GM19239 (cell line): ENCODE measurements around the gene SOX13.
A peak's percentile ranks its signal among the peaks of the same experiment; 100 is the strongest.

ENCODE experiments used
- DNase-seq: peaks from one replicate; pipeline ENCODE4 v3.0.0; 2011; ENCODE audit warnings: low spot score; ENCODE audit not compliant: insufficient read length
- FAIRE-seq: peaks from 2 replicates; lab custom pipeline; 2011; peaks lifted over from hg19 to GRCh38; lab: Jason Lieb, UNC

Gene SOX13

DNA sequence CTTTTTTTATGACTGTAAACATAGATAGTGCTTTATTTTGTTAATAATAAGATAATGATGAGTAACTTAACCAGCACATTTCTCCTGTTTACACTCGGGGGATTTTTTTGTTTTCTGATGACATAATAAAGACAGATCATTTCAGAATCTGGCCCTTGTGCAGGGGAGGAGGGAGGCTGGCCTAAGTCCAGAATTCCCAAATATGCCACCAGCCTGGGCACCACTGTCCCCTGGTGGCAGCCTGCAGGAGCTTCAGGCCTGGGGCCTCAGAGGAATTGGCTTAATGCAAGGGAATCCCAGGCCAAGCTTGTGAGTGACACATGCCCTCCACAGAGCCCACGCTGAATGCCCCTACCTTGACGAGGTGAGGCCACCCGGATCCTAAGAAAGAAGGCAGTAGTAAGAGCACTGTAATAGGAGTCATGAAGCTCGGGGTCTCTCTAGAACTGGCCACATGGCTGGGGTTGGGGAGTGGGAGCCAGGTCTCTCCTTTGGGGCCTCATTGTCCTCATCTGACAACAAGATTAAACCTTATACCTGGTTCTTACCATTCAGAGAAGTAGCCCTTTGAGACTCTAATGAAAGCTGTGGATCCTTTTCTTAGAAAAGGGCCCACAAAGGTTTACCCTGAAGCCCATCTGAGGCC lies 54.8 kb downstream of the SOX13 start:
- DNase-seq (no peak), FAIRE-seq (no peak)

DNA sequence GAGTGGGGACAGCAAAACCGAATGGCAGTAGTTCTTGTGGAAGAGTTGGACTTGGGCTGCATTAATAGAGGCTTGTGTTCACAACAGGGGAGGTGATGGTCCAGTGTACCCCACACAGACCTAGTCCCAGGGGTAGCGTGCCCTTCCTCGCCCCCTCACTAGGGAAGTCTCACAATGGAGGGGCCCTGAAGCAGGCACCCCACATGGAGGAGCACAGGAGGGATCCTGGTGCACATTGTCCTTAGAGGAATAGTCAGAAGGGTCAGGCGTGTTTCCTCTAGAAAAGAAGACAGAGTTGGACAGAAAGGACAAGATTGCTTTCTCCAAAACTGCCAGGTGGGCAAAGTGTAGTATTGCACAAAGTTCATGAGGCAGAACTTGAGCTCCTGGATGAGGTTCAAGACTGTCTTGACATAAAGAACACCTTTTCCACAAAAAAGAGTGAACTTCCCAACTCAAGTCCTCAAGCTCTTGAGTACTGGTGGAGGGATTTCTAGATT lies 55.6 kb downstream of the SOX13 start:
- DNase-seq (no peak), FAIRE-seq (no peak)

DNA sequence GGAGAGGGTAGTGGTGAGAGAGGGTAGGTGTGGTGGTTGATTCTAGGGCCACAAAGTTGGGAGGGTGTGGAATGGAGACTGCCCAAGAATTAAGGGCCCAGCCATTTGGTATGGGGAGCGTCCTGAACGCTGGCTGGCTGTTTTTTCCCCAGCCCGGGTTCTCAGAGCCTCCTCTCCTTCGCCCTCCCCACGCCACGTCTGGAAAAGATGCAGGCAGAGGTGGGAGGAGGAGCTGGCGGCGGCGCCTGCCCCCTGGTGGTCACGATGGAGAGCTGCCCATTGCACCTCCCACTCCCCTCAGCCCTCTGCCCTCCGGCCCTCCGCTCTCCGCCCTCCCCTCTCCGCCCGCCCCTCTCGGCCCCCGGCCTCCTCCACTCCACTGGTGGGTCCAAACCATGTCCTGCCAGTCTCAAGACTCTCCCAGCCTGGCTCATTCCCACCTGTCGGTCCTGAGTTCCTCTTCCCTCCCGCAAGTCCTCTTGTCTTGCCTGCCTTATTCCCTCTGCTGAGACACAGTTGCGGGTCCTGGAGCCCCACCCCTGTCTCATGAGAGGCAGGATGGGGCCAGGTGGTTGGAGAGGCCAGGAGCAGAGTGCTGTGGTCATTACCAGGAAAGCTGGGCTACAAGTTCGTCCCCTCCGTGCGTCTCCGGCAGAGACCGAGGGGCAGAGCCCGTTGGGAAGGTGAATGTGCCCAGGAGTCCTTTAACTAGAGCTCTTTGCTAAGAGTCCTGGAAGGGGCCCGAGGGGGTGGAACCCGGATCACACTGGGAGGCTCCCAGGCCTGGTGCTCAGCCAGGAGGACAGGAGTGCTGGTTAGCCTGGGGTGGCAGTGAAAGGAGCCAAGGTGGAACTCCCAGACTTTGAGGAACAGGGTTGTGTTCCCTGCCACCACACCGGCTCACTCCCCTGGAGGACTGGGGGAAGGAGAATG lies 56.3 kb downstream of the SOX13 start:
- FAIRE-seq (peak; percentile 26), DNase-seq (peak; percentile 93)

DNA sequence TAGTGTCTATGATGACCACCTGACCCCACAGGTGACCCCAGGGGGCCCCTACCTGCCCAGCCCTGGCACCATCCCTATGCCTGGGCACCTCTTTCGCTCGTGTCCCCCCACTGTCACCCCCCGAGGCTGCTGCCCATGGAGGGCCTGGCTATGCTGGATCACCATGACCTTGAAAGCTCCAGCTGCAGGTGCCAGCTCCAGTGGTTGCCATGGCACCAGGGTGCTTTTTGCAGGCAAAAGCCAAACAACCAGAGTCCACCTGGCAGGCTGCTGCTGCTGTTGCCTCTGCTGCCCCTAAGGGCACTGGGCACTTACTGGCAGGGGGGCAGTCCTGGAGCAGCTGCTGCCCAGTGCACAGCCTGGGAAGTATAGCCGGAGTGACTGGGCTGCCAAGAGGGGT lies 57.3 kb downstream of the SOX13 start:
- DNase-seq (no peak), FAIRE-seq (no peak)

DNA sequence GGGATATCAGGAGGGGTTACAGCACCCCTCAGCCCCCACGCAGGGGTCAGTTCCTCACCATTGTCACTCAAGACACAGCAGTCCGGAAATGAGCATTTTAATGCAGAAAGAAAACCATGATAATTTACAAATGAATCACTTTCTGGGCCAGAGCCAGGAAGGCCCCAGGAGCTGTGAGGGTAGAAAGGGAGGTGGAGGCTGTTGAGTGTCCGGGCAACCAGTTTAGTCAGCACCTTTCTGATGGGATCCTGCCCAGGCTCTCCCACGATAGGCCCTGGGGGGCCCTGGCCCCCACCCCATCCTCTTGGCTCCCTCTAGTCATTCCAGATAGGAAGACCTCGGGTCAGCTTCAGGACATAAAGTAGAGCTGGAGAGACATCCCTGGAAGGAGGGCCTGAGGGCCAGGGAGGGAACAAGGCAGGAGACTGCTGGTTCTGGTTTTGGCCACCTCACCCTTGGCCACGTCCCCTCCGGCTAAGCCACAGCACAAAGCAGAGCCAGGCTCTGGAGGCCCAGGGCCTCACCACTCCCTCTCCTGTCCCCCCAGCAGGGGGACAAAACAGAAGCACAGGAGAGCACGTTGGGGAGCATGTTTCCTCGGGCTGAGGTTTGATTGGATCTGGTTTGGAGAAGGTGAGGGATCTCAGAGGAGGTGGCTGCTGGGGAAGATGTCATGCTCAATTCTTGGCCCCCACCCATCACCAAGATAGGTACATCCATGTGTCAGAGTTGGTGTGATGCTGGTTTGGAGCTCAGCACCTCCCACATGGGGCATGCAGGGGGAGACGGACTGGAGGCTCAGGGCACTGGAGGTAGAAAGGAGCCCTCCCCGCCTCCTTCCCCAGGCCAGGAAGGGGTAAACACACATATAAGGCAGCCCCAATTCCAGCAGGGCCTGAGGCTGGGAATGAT lies 58.3 kb downstream of the SOX13 start:
- DNase-seq (no peak), FAIRE-seq (no peak)

DNA sequence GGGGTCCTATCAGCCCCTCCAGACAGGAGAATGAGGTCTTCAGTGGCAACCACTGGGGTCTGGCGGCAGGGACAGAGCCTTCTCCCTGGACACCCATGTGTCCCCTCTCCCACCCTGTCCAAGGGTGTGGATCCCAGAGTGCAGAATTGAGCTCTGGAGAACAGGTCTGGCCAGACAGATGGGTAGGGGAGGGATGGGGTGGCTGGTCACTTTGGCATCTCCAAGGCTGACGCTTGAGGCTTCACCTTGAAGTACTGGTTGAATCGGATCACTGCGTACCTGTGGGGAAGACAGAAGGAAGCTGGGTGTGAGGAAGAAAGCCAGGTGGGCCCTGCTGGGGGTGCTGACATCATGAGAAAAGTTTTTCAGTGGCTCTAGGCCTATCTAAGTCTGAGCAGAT lies 59.1 kb downstream of the SOX13 start:
- no peak for FAIRE-seq

DNA sequence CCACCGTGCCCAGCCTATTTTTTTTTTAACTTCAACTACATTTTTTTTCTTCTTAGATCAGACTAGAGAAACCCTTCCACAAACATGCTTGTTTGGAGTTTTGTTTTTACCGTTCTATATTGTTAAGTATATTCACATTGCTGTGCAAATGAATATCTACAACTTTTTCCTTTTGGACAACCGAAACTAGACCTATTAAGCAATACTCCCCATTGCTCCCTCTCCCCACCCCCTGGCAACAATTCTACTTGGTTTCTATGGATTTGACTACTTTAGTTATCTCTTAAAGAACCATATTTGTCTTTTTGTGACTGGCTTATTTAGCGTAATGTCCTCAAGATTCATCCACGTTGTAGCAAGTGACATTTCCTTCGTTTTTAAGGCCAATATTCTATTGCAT lies 59.8 kb downstream of the SOX13 start:
- DNase-seq, result no peak
- no peak for FAIRE-seq

More for the DNA sequence above, 59.1 kb downstream of the SOX13 start:
- no peak for DNase-seq

DNA sequence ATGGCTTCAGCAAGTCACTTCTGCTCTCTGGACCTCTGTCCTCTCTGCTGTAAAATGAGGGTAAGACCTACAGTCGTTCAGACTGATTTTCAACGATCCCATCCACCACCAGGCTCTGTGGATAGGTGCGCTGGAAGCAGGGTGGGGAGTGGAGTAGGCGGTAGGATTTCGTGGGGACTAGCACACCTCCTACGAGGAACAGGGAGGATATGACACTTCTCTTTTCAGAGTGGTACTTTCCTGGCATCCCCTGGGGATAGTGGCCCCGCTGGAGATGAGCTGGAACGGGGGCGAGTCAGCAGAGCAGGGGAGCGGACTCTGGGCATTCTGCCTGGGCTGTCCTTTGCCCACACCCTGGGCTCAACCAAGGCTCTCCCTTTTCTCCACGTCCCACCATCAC lies 61.2 kb downstream of the SOX13 start:
- DNase-seq (no peak), FAIRE-seq (no peak)

DNA sequence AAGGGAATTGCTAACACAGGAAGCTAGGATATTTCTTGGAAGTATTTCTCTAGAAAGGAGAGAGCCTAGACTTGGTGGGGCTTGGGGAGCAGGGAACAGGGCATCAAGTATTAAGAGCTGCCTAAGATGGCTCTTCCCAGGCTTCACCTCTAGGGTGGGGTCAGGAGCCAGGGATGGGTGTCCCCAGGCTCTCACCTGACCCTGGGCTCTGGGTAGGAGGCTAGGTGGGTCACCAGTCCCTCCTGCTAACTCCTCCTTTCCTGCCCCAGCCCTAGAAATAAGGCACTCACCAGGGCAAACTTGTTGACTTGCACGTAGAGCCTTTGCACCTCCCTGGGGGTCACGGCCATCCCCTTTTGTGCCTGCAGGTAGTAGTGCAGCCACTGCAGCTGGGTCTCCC lies 63.9 kb downstream of the SOX13 start:
- no peak for DNase-seq
- no peak for FAIRE-seq

DNA sequence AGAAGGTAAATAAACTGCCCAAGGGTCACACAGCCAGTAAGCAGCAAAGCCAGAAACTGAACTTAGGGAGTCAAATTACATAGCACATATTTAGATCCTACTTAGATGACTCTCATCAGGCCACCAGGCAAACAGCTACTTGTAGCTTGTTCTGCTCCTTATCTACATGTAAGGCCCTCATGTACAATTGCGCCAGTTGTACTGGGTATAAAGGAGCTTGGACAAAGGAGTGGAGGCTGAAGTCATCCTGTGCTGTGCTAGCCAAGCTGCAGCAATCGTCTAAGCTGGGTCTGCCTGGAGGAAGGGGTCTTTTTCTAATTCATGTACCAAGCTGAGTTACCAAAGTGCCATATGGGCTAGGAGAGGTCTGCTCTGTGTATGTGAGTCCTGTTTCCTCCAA lies 66.2 kb downstream of the SOX13 start:
- DNase-seq (no peak), FAIRE-seq (no peak)

DNA sequence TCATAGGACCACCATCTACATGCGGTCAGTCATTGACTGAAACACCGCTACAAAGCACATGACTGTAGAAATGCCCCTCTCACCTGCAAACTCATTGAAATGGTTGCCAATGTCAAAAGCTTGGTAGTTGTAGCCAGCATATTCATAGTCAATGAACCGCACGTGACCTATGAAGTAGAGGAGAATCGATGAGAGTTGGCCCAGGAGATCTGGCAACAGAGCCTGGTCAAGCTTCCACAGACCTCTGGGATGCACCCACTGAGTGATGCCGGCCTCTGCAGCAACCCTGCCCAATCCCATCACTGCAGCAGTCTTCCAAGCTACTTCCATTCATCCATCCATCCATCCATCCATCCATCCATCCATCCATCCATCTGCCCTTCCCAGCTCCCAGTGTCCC lies 67.0 kb downstream of the SOX13 start:
- FAIRE-seq (no peak), DNase-seq (no peak)

DNA sequence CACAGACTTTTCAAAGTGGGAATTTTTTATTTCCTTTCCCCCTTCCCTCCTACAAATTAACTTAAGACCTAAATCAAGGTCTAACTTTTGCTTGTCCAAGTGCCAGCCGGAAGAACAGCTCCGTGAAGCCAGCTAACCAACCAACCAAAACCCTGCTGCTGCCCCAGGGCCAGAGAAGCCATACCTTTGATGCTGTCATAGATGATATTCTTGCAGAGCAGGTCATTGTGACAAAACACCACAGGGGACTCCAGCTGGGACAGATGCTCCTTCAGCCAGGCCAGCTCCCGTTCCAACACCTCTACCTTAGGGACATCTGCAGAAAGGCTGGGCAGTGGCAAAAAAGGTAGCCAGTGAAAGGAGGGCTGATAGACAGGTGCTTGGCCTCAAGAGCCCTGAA lies 68.2 kb downstream of the SOX13 start:
- DNase-seq (no peak), FAIRE-seq (no peak)

DNA sequence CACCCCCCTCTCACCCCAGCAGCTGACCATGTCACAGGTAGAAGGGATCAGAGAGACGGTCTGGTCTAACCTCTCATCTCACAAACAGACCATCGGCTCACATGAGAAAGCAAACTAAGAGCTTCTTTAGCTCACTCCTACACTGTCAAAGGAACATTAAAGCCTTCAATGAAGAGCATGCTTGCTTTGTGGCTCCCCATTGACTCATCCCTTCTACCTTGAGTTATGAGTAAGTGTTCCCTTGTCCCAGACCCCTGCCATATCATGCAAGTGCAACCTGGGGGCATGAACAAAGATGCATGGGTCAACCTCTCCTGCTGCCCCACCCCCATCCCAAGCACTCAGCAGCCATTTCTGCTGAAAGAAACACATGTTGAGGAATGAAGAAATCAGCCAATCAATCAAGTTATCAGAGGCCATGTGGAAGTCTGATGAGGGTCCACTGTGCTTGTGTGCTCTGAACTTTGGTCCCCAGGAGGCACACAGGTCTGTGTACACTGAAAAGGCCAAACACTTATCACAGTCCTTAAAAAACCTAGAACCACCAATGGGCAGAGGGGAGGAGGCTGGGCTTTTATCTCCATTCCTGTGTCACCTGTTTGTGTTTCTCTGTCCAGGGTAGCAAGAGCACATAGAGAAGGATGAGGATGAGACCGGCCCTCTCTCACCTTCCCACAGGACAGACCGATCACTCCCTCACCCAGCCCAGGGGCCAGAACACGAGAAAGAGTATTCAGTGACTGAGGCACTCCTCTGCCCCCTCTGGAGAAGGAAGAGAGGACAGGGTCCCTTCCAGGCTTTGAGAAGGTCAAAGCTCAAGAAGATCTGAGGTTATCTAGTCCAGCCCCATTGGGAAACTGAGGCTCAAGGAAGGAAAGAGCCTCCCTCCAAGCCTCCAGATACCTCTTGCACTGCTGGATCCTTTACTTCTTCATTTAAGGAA lies 69.4 kb downstream of the SOX13 start:
- FAIRE-seq, result no peak
- DNase-seq, result no peak

DNA sequence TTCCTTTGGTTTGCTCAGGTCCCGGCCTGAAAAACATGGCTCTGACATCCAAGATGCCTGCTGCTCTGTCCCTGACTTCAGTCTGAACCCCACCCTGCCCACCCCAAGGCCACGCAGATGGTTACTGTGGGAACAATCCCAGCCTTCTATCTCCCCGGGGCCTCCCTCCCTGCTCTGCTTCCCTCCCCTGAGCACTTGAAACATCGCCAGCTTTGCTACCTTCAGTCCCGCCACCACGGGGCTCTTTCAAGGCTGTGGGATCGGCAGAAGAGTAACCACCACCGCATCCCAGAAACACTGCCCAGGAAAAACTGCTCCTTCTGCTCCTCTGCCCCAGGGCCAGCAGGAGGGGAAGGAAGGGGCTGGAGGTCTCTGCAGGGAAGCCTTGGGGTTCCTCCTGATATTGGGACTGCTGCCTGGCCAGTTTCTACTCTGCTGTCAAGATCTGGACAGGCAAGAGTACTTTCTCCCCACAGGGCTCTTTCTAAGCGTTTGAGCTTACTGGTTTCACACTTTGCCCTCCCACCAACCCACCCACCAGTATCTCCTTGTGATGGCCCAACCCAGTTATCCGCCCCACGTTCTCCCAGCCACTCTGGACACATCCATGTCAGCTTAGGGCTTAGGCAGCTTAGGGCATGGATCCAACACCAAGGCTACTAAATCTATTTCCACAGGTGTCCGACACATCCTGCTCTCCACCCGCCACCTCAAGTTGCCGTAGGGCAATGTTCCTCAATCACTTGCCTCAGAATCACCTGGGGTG lies 70.5 kb downstream of the SOX13 start:
- DNase-seq (no peak), FAIRE-seq (no peak)

DNA sequence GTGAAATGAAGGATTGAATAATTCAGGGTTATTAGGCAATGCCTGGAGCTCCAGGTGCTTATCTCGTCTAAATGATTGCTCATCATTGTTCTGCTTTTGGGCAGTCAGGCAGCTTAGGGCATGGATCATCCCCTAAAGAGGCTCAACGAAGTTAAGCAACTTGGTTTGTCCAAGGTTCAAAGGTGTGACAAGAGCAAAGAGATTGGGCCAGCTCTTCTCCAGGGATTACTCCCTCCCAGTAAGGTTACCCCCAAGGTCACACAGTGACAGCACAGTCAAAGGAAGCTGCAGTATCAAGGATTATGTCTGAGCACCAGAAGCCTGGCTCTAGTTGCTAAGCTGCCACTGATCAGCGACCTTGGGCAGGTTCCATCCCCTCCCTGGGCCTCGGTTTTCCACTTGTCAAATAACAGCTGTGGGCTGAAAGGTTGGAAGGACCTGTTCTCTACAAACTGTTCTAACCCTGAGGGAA lies 72.2 kb downstream of the SOX13 start:
- FAIRE-seq, result no peak
- no peak for DNase-seq

DNA sequence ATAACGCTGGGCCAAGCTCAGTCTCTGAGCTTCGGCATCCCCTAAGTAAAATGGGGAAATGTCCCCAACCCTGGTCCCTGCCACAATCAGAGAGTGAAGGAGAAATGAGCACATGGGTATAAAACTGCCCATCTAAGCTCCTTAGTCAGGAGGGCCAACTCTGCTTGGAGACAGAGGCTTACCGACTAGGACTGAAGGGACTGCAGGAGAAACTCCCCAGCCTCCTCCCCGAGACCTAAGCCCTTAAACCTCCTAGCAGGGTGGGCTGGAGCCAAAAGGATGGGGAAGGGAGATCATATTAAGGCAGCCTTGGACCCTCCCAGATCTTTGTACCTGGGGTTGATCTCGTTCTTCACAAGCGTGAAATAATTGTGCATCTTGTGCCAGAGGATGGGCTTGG lies 73.4 kb downstream of the SOX13 start:
- DNase-seq, result no peak
- FAIRE-seq, result no peak

DNA sequence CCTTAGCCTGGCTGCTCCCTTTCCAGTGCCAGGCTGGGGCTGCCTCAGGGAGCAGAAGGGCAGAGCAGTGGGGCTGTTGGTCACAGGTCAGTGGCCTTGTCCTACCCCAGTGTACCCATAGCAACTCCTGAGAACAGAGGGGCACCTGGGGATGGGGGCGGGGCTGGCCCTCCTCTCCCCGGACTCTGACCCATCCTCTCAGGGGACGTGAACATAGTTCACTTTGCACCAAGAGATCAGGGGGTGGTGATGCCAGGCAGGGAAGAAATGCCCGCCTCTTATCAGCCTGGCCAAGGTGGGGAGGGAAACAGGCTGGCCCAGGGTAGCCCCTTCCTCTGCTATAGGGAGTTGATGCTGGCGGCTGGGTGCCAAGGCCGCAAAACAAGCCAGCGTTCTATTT lies 74.0 kb downstream of the SOX13 start:
- DNase-seq (no peak), FAIRE-seq (no peak)
